GM06990 (cell line): ENCODE results near the gene GHRHR.
A peak's percentile ranks its signal among the peaks of the same experiment; 100 is the strongest.

ENCODE experiments used
- DNase-seq: peaks from one replicate; pipeline ENCODE4 v3.0.0-alpha.2; 2011; ENCODE audit not compliant: insufficient read length; ENCODE audit errors: extremely low read depth
- H3K27me3 ChIP-seq: replicated peaks from 2 replicates; pipeline ENCODE4 v1.6.0; 2011; ENCODE audit warnings: low read length; ENCODE audit not compliant: control insufficient read depth, insufficient read depth
- H3K36me3 ChIP-seq: 2 replicates; pipeline ENCODE4 v1.5.1; 2011; ENCODE audit warnings: low read length; ENCODE audit not compliant: control insufficient read depth, insufficient read depth
- H3K4me3 ChIP-seq: replicated peaks from 2 replicates; pipeline ENCODE4 v1.5.1; 2011; ENCODE audit warnings: low read depth, mild to moderate bottlenecking, control low read depth, low read length
- TF ChIP-seq, protein P1 (sequence below): IDR thresholded peaks from 2 replicates; pipeline ENCODE4 v1.5.1; 2011; ENCODE audit warnings: low read length, control low read depth, mild to moderate bottlenecking, inconsistent platforms; ENCODE audit not compliant: insufficient read depth, poor library complexity, severe bottlenecking

The GHRHR gene

DNA sequence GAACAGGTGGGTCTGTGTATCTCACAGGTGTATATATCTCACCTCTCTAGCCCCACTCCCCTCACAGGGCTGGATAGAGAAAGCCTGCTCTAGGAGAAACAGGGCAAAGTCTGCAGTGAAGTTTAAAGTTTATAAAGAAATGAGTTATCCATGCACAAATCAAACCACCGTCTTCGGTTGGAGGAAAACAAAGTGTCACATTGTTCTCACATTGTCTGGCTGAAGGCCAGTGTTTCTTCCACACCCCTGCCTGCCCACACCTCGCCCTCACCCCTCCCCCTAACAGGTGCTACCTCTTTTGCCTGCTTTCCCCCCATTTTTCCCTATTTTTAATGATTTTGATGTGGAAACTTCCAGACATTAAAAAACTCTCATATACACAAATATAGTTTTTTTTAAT is 26.3 kb upstream of the GHRHR start:
- no peak overlapping the region for H3K4me3 ChIP-seq
- no peaks in the 10 kb centered on the region for H3K36me3 ChIP-seq
- TF ChIP-seq, protein P1, sequence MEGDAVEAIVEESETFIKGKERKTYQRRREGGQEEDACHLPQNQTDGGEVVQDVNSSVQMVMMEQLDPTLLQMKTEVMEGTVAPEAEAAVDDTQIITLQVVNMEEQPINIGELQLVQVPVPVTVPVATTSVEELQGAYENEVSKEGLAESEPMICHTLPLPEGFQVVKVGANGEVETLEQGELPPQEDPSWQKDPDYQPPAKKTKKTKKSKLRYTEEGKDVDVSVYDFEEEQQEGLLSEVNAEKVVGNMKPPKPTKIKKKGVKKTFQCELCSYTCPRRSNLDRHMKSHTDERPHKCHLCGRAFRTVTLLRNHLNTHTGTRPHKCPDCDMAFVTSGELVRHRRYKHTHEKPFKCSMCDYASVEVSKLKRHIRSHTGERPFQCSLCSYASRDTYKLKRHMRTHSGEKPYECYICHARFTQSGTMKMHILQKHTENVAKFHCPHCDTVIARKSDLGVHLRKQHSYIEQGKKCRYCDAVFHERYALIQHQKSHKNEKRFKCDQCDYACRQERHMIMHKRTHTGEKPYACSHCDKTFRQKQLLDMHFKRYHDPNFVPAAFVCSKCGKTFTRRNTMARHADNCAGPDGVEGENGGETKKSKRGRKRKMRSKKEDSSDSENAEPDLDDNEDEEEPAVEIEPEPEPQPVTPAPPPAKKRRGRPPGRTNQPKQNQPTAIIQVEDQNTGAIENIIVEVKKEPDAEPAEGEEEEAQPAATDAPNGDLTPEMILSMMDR = no peak
- no peaks in the 10 kb centered on the region; the same call in 1 of the 2 replicates for H3K27me3 ChIP-seq
- DNase-seq = no peak

DNA sequence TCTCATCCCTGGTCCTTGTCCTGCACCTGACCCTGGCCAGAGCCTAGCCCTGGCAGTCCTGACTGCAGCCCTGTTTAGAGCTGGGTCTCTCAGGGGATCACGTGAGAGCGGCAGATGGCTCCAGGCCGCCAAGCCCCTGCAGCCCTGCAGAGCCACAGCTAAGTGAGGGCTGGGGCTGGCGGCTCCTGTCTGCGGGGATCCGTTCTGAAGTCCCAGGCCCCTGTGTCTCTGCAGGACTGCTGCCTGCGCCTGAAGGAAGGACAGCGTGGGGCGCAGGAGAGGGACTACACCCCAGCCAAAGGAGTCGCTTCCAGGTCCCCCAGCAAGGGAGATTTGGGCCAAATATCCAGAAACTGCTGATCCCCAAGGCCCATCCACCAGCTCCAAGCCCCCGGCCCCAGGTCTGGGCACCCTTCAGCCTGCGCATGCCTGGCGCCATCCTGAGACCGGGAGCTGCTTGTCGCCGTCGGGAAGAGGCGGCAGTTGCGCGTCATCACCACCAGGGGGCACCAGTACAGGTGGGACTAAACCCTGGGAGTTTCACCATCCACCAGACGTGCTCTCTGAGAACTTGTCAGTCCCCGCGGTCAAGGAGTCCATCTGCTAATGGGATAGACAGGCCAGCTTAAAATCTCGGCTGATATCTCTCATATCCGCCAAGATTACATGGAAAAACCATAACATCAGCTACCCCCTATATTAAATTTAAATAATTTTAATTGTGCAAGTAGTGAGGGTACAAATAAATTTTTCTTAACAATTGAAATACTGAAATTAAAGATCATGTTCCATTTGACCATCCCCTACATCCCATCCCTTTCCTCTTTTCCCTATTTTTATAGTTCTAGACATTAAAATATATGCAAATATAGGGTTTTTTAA is 25.1 kb upstream of the GHRHR start:
- Histone ChIP-seq H3K4me3 (no peak overlapping the region), H3K27me3 (no peaks in the 10 kb centered on the region; the same call in 1 of the 2 replicates), H3K36me3 (no peaks in the 10 kb centered on the region)
- DNase-seq = peak; percentile 73
- TF ChIP-seq, protein P1 = peak; percentile 99

DNA sequence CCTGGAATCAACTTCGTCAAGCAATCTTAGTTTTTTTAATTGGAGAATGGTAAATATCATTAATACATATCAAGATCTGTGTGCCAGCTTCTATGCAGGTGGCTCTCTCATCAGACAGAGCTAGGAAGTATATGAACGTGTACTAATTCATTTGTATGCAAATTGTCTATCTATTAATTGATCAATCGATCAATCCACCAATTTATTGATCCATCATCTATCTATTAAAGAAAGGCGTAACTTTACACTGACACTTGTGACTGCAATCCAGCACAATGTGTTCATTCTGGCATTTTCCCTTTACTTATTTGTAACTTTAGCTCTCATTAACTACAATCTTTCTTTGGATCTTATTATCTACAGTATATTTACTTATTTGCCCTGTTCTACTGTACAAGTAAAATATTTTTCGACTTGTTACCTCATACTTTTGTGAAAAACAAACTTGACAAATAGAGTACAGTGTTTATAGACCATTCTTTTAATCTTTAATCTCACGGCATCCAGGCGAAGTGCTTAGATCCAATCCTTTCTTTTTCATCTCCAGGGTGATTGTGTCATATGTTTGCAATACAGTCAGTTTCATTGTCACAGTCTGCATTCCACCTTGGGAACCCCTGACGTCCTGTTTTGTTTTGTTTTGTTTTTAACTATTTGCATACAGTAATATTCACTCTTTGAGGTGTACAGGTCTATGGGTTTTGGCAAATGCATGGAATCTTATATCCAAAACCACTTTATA is 22.0 kb upstream of the GHRHR start:
- no peaks in the 10 kb centered on the region; the same call in 1 of the 2 replicates for H3K27me3 ChIP-seq
- DNase-seq = no peak
- TF ChIP-seq, protein P1 = no peak
- H3K4me3 ChIP-seq = no peak overlapping the region
- no peaks in the 10 kb centered on the region for H3K36me3 ChIP-seq

DNA sequence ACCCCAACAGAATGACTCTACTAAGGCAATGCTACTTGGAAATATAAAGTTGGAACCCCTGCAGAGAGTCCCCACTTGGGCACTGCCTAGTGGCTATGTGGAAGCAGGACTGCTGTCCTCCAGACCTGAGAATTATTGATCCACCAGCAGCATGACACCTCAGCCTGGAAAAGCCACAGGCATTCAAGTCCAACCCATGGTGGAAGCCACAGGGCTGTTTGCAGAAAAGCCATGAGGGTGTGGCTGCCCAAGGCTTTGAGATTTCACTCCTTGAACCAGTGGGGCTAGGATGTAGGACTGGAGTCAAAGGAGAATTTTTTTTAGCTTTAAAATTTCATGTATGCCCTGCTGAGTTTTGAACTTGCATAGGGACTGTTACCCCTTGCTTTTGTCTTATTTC is 13.6 kb upstream of the GHRHR start:
- DNase-seq = no peak
- H3K27me3 ChIP-seq = no peaks in the 10 kb centered on the region
- no peak overlapping the region for H3K4me3 ChIP-seq
- no peaks in the 10 kb centered on the region for H3K36me3 ChIP-seq
- TF ChIP-seq, protein P1 = no peak

DNA sequence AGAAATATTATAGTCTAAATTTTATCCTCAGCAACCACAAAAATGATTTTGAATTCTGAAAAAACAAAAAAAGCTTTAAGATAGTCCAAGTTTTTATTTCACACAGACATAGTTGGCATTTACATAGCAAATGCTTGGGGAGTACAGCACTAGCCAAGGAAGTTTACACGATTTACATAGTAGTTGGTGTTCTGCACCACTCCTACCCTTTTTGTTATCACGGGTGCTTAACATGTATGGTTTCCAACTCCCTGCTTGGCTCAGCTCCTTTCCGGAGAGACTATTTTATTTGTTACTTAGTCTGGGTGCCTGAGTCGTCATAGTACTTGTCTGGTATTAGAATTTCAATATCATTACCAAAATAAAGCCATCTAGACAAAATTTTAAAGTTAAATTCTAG is 8.8 kb upstream of the GHRHR start:
- TF ChIP-seq, protein P1 = no peak
- Histone ChIP-seq H3K27me3 (no peaks in the 10 kb centered on the region), H3K4me3 (no peak overlapping the region), H3K36me3 (no peaks in the 10 kb centered on the region)
- no peak for DNase-seq
